B cell (primary cell): ENCODE data around the gene SLC6A6. TPM values are rescaled to one million over a fixed set of nuclear protein-coding genes. Genes with fewer than 3 reads are reported as not detected.

Experiments
- ATAC-seq: fragments of 200-7000 bp; cut with Tn5 transposase; one replicate; pipeline ENCODE4 v1.10.0; 2021; ENCODE audit warnings: low read depth, mild to moderate bottlenecking, moderate number of reproducible peaks, moderate library complexity
- CTCF ChIA-PET: fragments of 350-600 bp; sonication (Branson Sonifier 250); formaldehyde crosslinking; loops from one replicate; lab custom pipeline; 2021; ENCODE audit warnings: antibody characterized with exemption, inconsistent platforms; lab: Charles Lee
- POLR2A ChIA-PET: fragments of 350-600 bp; sonication (Branson Sonifier 250); formaldehyde crosslinking; loops from one replicate; lab custom pipeline; 2021; ENCODE audit warnings: antibody characterized with exemption; lab: Charles Lee
- DNase-seq: peaks from one replicate; pipeline ENCODE4 v3.0.0; 2013
- H2AFZ ChIP-seq: 2 replicates; pipeline ENCODE4 v1.6.1; 2012; ENCODE audit warnings: mild to moderate bottlenecking, low read depth, low read length; ENCODE audit not compliant: insufficient read depth, poor library complexity, severe bottlenecking
- H3K27ac ChIP-seq, 2 donors: 1 replicate in 1 of 2; 2 replicates in 1 of 2; pipeline ENCODE4 v1.5.1; 2012 to 2013; ENCODE audit warnings: low read length in 2 of 2, mild to moderate bottlenecking in 2 of 2, moderate library complexity in 1 of 2
- H3K27me3 ChIP-seq, 4 experiments: fragments of 200-600 bp in 1 of 4; sonication (generic) in 1 of 4; replicated peaks in 1 of 4; 1 replicate in 2 of 4; 2 replicates in 2 of 4; pipeline versions ENCODE4 v1.6.1 to v1.7.0; 2013 to 2016; ENCODE audit warnings: low read length in 3 of 4, mild to moderate bottlenecking in 2 of 4, mixed read lengths in 1 of 4, moderate library complexity in 1 of 4; ENCODE audit not compliant: insufficient read depth in 4 of 4, control insufficient read depth in 3 of 4; ENCODE audit errors: control extremely low read depth in 1 of 4
- H3K36me3 ChIP-seq, 2 experiments: replicated peaks in 1 of 2; 1 replicate in 1 of 2; 2 replicates in 1 of 2; pipeline versions ENCODE4 v1.6.1 to v1.7.1; 2013; ENCODE audit warnings: low read length in 1 of 2; ENCODE audit not compliant: insufficient read depth in 2 of 2, control insufficient read depth in 1 of 2; ENCODE audit errors: control extremely low read depth in 1 of 2, extremely low read depth in 1 of 2
- H3K4me1 ChIP-seq, 2 donors: fragments of 200-600 bp in 1 of 2; sonication (generic) in 1 of 2; 1 replicate in 1 of 2; 2 replicates in 1 of 2; pipeline versions ENCODE4 v1.5.1 to v1.6.1; 2013 to 2017; ENCODE audit warnings: low read length in 2 of 2; ENCODE audit not compliant: control insufficient read depth in 2 of 2, insufficient read depth in 2 of 2
- H3K4me2 ChIP-seq: replicated peaks from 2 replicates; pipeline ENCODE3; 2012; ENCODE audit warnings: mild to moderate bottlenecking, low read depth, low read length; ENCODE audit not compliant: poor library complexity, severe bottlenecking
- H3K4me3 ChIP-seq, 5 experiments: fragments of 200-600 bp in 1 of 5; sonication (generic) in 1 of 5; 1 replicate in 3 of 5; 2 replicates in 2 of 5; pipeline versions ENCODE4 v1.5.1 to v1.7.0; 2011 to 2016; ENCODE audit warnings: low read length in 4 of 5, mild to moderate bottlenecking in 4 of 5, low read depth in 2 of 5, control low read depth in 1 of 5, moderate library complexity in 1 of 5; ENCODE audit not compliant: insufficient read depth in 1 of 5; ENCODE audit errors: control extremely low read depth in 1 of 5, extremely low read depth in 1 of 5
- H3K79me2 ChIP-seq: fragments of 200-600 bp; sonication (generic); one replicate; pipeline ENCODE4 v1.6.0; 2016; ENCODE audit warnings: low read length; ENCODE audit not compliant: control insufficient read depth, insufficient read depth
- H3K9ac ChIP-seq: fragments of 200-600 bp; sonication (generic); 2 replicates; pipeline ENCODE4 v1.6.1; 2017; ENCODE audit warnings: mild to moderate bottlenecking, low read length, moderate library complexity
- H3K9me3 ChIP-seq, 3 donors: one replicate each; pipeline versions ENCODE4 v1.6.1 to v1.7.1; 2013; ENCODE audit warnings: low read length in 2 of 3; ENCODE audit not compliant: control insufficient read depth in 2 of 3, insufficient read depth in 1 of 3; ENCODE audit errors: control extremely low read depth in 1 of 3
- H4K20me1 ChIP-seq: 2 replicates; pipeline ENCODE4 v1.6.0; 2012; ENCODE audit warnings: mild to moderate bottlenecking, low read length; ENCODE audit not compliant: insufficient read depth, control insufficient read depth, poor library complexity, severe bottlenecking
- H3K27ac Mint-ChIP-seq: one replicate; pipeline ENCODE4 v1.8.0; 2021; ENCODE audit warnings: mixed read lengths
- H3K27me3 Mint-ChIP-seq: one replicate; pipeline ENCODE4 v1.8.0; 2021; ENCODE audit warnings: mixed read lengths
- H3K4me1 Mint-ChIP-seq: one replicate; pipeline ENCODE4 v1.8.0; 2021; ENCODE audit warnings: mixed read lengths
- H3K4me3 Mint-ChIP-seq: one replicate; pipeline ENCODE4 v1.8.0; 2021; ENCODE audit warnings: mixed read lengths
- H3K9me3 Mint-ChIP-seq: one replicate; pipeline ENCODE4 v1.8.0; 2022; ENCODE audit warnings: mixed read lengths; ENCODE audit not compliant: insufficient read depth
- EZH2 ChIP-seq: IDR thresholded peaks from 2 replicates; pipeline ENCODE4 v1.6.1; 2012; ENCODE audit warnings: borderline replicate concordance, low read depth, mild to moderate bottlenecking, moderate library complexity, low read length; ENCODE audit not compliant: insufficient read depth, poor library complexity, severe bottlenecking
- WGBS: methylation state at CpG from one replicate; pipeline ENCODE4 v1.1.5; 2013; ENCODE audit warnings: missing lambda C conversion rate; ENCODE audit not compliant: insufficient coverage; 5-methylcytosine and 5-hydroxymethylcytosine counted together
- intact Hi-C: fragments of 100-400 bp; cut with micrococcal nuclease; formaldehyde crosslinking; loops from one replicate; pipeline ENCODE4 v1.10.0; 2022
- polyA plus RNA-seq: library from polyadenylated mRNA; depleted of rRNA; stranded (reverse); fragments of >200 nt; gene quantifications from 2 replicates; pipeline ENCODE4 v1.2.3, GENCODE V29; 2012
- total RNA-seq, 2 donors: library from RNA; stranded (reverse); fragments of 120-200 nt in 1 of 2; gene quantifications; 1 replicate in 1 of 2; 2 replicates in 1 of 2; pipeline versions ENCODE4 v1.2.3 to v1.2.4, GENCODE V29; 2013 to 2022
- TF ChIP-seq, protein P1 (sequence below): fragments of 200-600 bp; IDR thresholded peaks from one replicate; pipeline ENCODE4 v1.8.0; 2022; ENCODE audit warnings: antibody characterized with exemption, mild to moderate bottlenecking

SLC6A6 gene
- total and polyA plus RNA-seq, 2 donors (not counting 1 experiment from before 2014, with no cell fraction given), result 34.2 to 48.7 TPM

DNA sequence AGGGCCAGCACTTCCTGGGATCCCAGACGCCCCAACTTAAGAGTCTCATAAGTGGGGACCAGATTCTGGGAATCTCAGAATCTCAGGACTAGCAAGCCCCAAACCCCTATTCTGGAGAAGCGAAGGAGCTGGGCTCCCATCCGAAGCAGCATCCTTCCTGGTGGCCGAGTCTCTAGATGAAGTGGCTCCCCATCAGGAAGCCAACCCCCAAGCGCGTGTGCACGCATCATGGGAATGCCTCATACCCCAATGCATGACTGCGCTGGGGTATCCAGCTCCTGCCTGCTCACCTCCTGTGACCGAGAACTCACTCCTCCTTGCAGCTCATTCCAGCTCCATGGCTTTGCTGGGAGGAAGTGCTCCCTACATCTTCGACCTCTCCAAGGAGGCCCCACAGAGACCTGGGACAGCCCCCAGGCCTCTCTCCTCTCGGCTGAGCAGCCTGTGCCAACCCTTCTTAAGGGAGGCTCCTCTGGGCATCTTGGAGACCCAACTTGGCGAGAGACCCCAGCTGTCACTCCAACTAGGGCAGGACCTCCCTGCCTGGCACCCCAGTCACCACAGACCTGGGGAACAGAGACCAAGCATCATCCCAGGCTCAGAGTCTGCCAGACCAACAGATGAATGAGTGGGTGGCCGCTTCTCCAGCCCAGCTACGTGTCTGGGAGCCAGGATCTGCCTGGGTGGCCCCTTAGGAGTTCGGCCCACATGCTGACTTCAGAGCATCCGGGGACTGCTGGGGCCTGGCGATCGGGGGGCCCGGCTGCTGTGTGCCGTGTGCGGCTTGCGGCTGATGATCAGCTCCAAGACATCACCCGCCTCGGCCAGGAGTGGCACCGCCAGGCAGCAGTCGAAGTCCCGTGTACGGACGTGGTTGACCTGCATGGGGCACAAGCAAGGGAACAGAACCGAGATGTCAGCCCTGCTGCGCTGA, 90.8 kb downstream of the SLC6A6 start:
- H4K20me1 ChIP-seq, result no peaks in the 10 kb centered on the region
- no peak overlapping the region for H3K9ac ChIP-seq
- DNase-seq, result no peak
- H3K4me1 ChIP-seq, result no peaks in the 10 kb centered on the region
- no peak for ATAC-seq
- TF ChIP-seq, protein P1, sequence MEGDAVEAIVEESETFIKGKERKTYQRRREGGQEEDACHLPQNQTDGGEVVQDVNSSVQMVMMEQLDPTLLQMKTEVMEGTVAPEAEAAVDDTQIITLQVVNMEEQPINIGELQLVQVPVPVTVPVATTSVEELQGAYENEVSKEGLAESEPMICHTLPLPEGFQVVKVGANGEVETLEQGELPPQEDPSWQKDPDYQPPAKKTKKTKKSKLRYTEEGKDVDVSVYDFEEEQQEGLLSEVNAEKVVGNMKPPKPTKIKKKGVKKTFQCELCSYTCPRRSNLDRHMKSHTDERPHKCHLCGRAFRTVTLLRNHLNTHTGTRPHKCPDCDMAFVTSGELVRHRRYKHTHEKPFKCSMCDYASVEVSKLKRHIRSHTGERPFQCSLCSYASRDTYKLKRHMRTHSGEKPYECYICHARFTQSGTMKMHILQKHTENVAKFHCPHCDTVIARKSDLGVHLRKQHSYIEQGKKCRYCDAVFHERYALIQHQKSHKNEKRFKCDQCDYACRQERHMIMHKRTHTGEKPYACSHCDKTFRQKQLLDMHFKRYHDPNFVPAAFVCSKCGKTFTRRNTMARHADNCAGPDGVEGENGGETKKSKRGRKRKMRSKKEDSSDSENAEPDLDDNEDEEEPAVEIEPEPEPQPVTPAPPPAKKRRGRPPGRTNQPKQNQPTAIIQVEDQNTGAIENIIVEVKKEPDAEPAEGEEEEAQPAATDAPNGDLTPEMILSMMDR, result no peak
- TF ChIP-seq EZH2, result no peak
- no peaks in the 10 kb centered on the region for H3K27me3 ChIP-seq
- no peaks in the 10 kb centered on the region for H3K79me2 ChIP-seq
- peaks cover 0 to 5% of the 10 kb centered on the region in 2 experiments for H3K36me3 ChIP-seq
- 96% methylated on average over 31 of the region's 31 CpGs for WGBS
- H3K4me1 Mint-ChIP-seq, result no peaks in the 10 kb centered on the region
- H3K9me3 ChIP-seq, result no peaks in the 10 kb centered on the region
- intact Hi-C loops, result no loop called here
- CTCF ChIA-PET, result no interaction called here
- H3K4me3 ChIP-seq, result no peak overlapping the region
- no peak overlapping the region for H3K27ac ChIP-seq
- peaks cover 7% of the 10 kb centered on the region for H3K27me3 Mint-ChIP-seq
- H3K9me3 Mint-ChIP-seq, result no peaks in the 10 kb centered on the region
- POLR2A ChIA-PET, result no interaction called here
- no peak overlapping the region for H3K4me3 Mint-ChIP-seq
- H2AFZ ChIP-seq, result no peak overlapping the region
- no peak overlapping the region for H3K4me2 ChIP-seq
- no peak overlapping the region for H3K27ac Mint-ChIP-seq
